ENCODE measurements around the gene CDH13. TPM values are rescaled to one million over a fixed set of nuclear protein-coding genes. Genes with fewer than 3 reads are reported as not detected.

Gene CDH13
- total RNA-seq, 3 donors from 2014 or later: not detected

GRCh38 chr16:82801361-82801760 is 174.6 kb downstream of the CDH13 start:
- peaks cover 2% of the 10 kb centered on the region for H3K27me3 Mint-ChIP-seq (ENCODE audit: low read depth)
- H3K4me3 Mint-ChIP-seq: no peak overlapping the region
- H3K36me3 Mint-ChIP-seq (ENCODE audit: insufficient read depth): no peaks in the 10 kb centered on the region
- H3K4me1 Mint-ChIP-seq (ENCODE audit: low read depth): no peaks in the 10 kb centered on the region
- ATAC-seq (peak; percentile 46 to 54), DNase-seq (no peak)
- no peaks in the 10 kb centered on the region for H3K9me3 Mint-ChIP-seq

GRCh38 chr16:82805866-82806265 is 179.1 kb downstream of the CDH13 start:
- no peaks in the 10 kb centered on the region for H3K4me1 Mint-ChIP-seq (ENCODE audit: low read depth)
- no peak for DNase-seq
- peaks cover 2% of the 10 kb centered on the region for H3K27me3 Mint-ChIP-seq (ENCODE audit: low read depth)
- no peaks in the 10 kb centered on the region for H3K9me3 Mint-ChIP-seq
- H3K4me3 Mint-ChIP-seq: no peak overlapping the region
- no peak for ATAC-seq
- no peaks in the 10 kb centered on the region for H3K36me3 Mint-ChIP-seq (ENCODE audit: insufficient read depth)

- ATAC-seq (no peak), DNase-seq (no peak)
- Mint-ChIP-seq H3K36me3 (ENCODE audit: insufficient read depth) (no peaks in the 10 kb centered on the region), H3K27me3 (ENCODE audit: low read depth) (no peaks in the 10 kb centered on the region), H3K9me3 (no peaks in the 10 kb centered on the region), H3K4me3 (no peak overlapping the region), H3K4me1 (ENCODE audit: low read depth) (no peaks in the 10 kb centered on the region)
Observed at GRCh38 chr16:82807311-82807710, 180.5 kb downstream of the CDH13 start.

GRCh38 chr16:82808036-82808435 is 181.3 kb downstream of the CDH13 start:
- no peak for ATAC-seq
- H3K9me3 Mint-ChIP-seq: no peaks in the 10 kb centered on the region
- no peaks in the 10 kb centered on the region for H3K27me3 Mint-ChIP-seq (ENCODE audit: low read depth)
- no peak for DNase-seq
- H3K4me3 Mint-ChIP-seq: no peak overlapping the region
- H3K36me3 Mint-ChIP-seq (ENCODE audit: insufficient read depth): no peaks in the 10 kb centered on the region
- H3K4me1 Mint-ChIP-seq (ENCODE audit: low read depth): no peaks in the 10 kb centered on the region

GRCh38 chr16:82810077-82810476 is 183.3 kb downstream of the CDH13 start:
- DNase-seq: no peak
- Mint-ChIP-seq H3K36me3 (ENCODE audit: insufficient read depth) (no peaks in the 10 kb centered on the region), H3K27me3 (ENCODE audit: low read depth) (no peaks in the 10 kb centered on the region), H3K4me3 (no peak overlapping the region), H3K4me1 (ENCODE audit: low read depth) (no peaks in the 10 kb centered on the region), H3K9me3 (no peaks in the 10 kb centered on the region)
- ATAC-seq: no peak

GRCh38 chr16:82814059-82814458 is 187.3 kb downstream of the CDH13 start:
- H3K4me3 Mint-ChIP-seq: no peak overlapping the region
- H3K27me3 Mint-ChIP-seq (ENCODE audit: low read depth): no peaks in the 10 kb centered on the region
- DNase-seq (no peak), ATAC-seq (no peak)
- H3K4me1 Mint-ChIP-seq (ENCODE audit: low read depth): no peaks in the 10 kb centered on the region
- no peaks in the 10 kb centered on the region for H3K9me3 Mint-ChIP-seq
- H3K36me3 Mint-ChIP-seq (ENCODE audit: insufficient read depth): no peaks in the 10 kb centered on the region

GRCh38 chr16:82819286-82819685 is 192.5 kb downstream of the CDH13 start:
- H3K4me1 Mint-ChIP-seq (ENCODE audit: low read depth): no peaks in the 10 kb centered on the region
- no peaks in the 10 kb centered on the region for H3K36me3 Mint-ChIP-seq (ENCODE audit: insufficient read depth)
- H3K9me3 Mint-ChIP-seq: peaks cover under 1% of the 10 kb centered on the region
- no peak for DNase-seq
- no peak for ATAC-seq
- H3K4me3 Mint-ChIP-seq: no peak overlapping the region
- H3K27me3 Mint-ChIP-seq (ENCODE audit: low read depth): no peaks in the 10 kb centered on the region

GRCh38 chr16:82820855-82821254 is 194.1 kb downstream of the CDH13 start:
- H3K27me3 Mint-ChIP-seq (ENCODE audit: low read depth): no peaks in the 10 kb centered on the region
- peaks cover 3% of the 10 kb centered on the region for H3K9me3 Mint-ChIP-seq
- DNase-seq (no peak), ATAC-seq (no peak)
- no peaks in the 10 kb centered on the region for H3K4me1 Mint-ChIP-seq (ENCODE audit: low read depth)
- H3K4me3 Mint-ChIP-seq: no peak overlapping the region
- no peaks in the 10 kb centered on the region for H3K36me3 Mint-ChIP-seq (ENCODE audit: insufficient read depth)

GRCh38 chr16:82824408-82824807 is 197.6 kb downstream of the CDH13 start:
- H3K27me3 Mint-ChIP-seq (ENCODE audit: low read depth): no peaks in the 10 kb centered on the region
- H3K9me3 Mint-ChIP-seq: peaks cover 3% of the 10 kb centered on the region
- no peak for DNase-seq
- H3K4me1 Mint-ChIP-seq (ENCODE audit: low read depth): no peaks in the 10 kb centered on the region
- no peak for ATAC-seq
- H3K4me3 Mint-ChIP-seq: no peak overlapping the region
- H3K36me3 Mint-ChIP-seq (ENCODE audit: insufficient read depth): no peaks in the 10 kb centered on the region

GRCh38 chr16:82829301-82829700 is 202.5 kb downstream of the CDH13 start:
- no peak for DNase-seq
- Mint-ChIP-seq H3K9me3 (peaks cover 3% of the 10 kb centered on the region), H3K4me3 (no peak overlapping the region), H3K4me1 (ENCODE audit: low read depth) (no peaks in the 10 kb centered on the region), H3K27me3 (ENCODE audit: low read depth) (no peaks in the 10 kb centered on the region), H3K36me3 (ENCODE audit: insufficient read depth) (no peaks in the 10 kb centered on the region)
- no peak for ATAC-seq

GRCh38 chr16:82830944-82831343 is 204.2 kb downstream of the CDH13 start:
- Mint-ChIP-seq H3K4me1 (ENCODE audit: low read depth) (no peaks in the 10 kb centered on the region), H3K9me3 (no peaks in the 10 kb centered on the region), H3K27me3 (ENCODE audit: low read depth) (no peaks in the 10 kb centered on the region), H3K4me3 (no peak overlapping the region), H3K36me3 (ENCODE audit: insufficient read depth) (no peaks in the 10 kb centered on the region)
- DNase-seq: no peak
- no peak for ATAC-seq

- H3K27me3 Mint-ChIP-seq (ENCODE audit: low read depth): no peaks in the 10 kb centered on the region
- no peak overlapping the region for H3K4me3 Mint-ChIP-seq
- no peak for DNase-seq
- H3K36me3 Mint-ChIP-seq (ENCODE audit: insufficient read depth): no peaks in the 10 kb centered on the region
- ATAC-seq: no peak
- H3K9me3 Mint-ChIP-seq: no peaks in the 10 kb centered on the region
- H3K4me1 Mint-ChIP-seq (ENCODE audit: low read depth): no peaks in the 10 kb centered on the region
Observed at GRCh38 chr16:82832821-82833220, 206.1 kb downstream of the CDH13 start.

GRCh38 chr16:82833378-82833993 is 206.7 kb downstream of the CDH13 start:
- DNase-seq (no peak), ATAC-seq (no peak)
- no peaks in the 10 kb centered on the region for H3K4me1 Mint-ChIP-seq (ENCODE audit: low read depth)
- no peaks in the 10 kb centered on the region for H3K27me3 Mint-ChIP-seq (ENCODE audit: low read depth)
- no peak overlapping the region for H3K4me3 Mint-ChIP-seq
- H3K9me3 Mint-ChIP-seq: no peaks in the 10 kb centered on the region
- H3K36me3 Mint-ChIP-seq (ENCODE audit: insufficient read depth): no peaks in the 10 kb centered on the region

- no peaks in the 10 kb centered on the region for H3K27me3 Mint-ChIP-seq (ENCODE audit: low read depth)
- H3K36me3 Mint-ChIP-seq (ENCODE audit: insufficient read depth): no peaks in the 10 kb centered on the region
- H3K4me3 Mint-ChIP-seq: no peak overlapping the region
Observed at GRCh38 chr16:82834151-82834815, 207.5 kb downstream of the CDH13 start.

GRCh38 chr16:82835487-82836155 is 208.9 kb downstream of the CDH13 start:
- DNase-seq (no peak), ATAC-seq (no peak)
- Mint-ChIP-seq H3K9me3 (no peaks in the 10 kb centered on the region), H3K4me3 (no peak overlapping the region), H3K36me3 (ENCODE audit: insufficient read depth) (no peaks in the 10 kb centered on the region), H3K27me3 (ENCODE audit: low read depth) (no peaks in the 10 kb centered on the region), H3K4me1 (ENCODE audit: low read depth) (no peaks in the 10 kb centered on the region)

More at GRCh38 chr16:82834151-82834815, 207.5 kb downstream of the CDH13 start:
- Mint-ChIP-seq H3K4me1 (ENCODE audit: low read depth) (no peaks in the 10 kb centered on the region), H3K9me3 (no peaks in the 10 kb centered on the region)
- no peak for ATAC-seq
- DNase-seq: no peak

Data from activated T-cell treated with anti-CD3 and anti-CD28 coated beads, Interleukin-2, amount 50 U/mL, for 4 hours (primary cell).